HL-60 (cell line): ENCODE data around the gene TLR2.

ENCODE experiments used
- POLR2AphosphoS5 ChIP-seq: IDR thresholded peaks from 2 replicates; pipeline ENCODE4 v1.6.1; 2012; ENCODE audit warnings: low read depth
- TF ChIP-seq, protein P1 (sequence below): IDR thresholded peaks from one replicate; pipeline ENCODE4 v1.5.1; 2011; ENCODE audit warnings: low read length, control low read depth, inconsistent platforms; ENCODE audit not compliant: insufficient read depth

DNA sequence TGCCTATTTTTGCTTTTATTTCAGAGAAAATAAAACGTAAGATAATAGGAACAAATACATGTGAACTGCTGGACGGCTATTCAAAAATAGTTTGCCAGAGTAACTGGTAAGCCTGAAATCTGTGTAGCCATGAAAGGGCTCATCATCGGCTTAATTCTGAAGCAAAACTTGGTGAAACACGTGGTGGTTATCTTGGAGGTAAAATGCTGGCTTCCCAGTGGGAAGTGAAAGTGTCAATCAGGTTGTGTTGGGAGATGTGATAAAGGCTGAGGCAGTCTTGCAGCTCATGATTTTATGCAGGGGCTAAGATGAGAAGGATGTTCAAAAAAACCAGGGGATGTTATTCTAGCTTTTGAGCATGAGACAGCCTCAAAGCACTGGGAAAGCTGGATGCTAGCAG is 36.1 kb upstream of the TLR2 start:
- TF ChIP-seq, protein P1, sequence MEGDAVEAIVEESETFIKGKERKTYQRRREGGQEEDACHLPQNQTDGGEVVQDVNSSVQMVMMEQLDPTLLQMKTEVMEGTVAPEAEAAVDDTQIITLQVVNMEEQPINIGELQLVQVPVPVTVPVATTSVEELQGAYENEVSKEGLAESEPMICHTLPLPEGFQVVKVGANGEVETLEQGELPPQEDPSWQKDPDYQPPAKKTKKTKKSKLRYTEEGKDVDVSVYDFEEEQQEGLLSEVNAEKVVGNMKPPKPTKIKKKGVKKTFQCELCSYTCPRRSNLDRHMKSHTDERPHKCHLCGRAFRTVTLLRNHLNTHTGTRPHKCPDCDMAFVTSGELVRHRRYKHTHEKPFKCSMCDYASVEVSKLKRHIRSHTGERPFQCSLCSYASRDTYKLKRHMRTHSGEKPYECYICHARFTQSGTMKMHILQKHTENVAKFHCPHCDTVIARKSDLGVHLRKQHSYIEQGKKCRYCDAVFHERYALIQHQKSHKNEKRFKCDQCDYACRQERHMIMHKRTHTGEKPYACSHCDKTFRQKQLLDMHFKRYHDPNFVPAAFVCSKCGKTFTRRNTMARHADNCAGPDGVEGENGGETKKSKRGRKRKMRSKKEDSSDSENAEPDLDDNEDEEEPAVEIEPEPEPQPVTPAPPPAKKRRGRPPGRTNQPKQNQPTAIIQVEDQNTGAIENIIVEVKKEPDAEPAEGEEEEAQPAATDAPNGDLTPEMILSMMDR: no peak
- no peak for TF ChIP-seq POLR2AphosphoS5
